Left lung (tissue), 10 donors: Measurements from ENCODE around the gene C9orf50. TPM values are rescaled to one million over a fixed set of nuclear protein-coding genes. Genes with fewer than 3 reads are reported as not detected.

ENCODE experiments used
- ATAC-seq: fragments of 200-7000 bp; cut with Tn5 transposase; one replicate; pipeline ENCODE4 v1.9.1; 2020; ENCODE audit warnings: moderate library complexity
- DNase-seq, 4 donors: peaks; one replicate each; pipeline ENCODE4 v3.0.0-alpha.2; 2013 to 2020
- H3K27ac ChIP-seq, 2 donors: fragments of 200-600 bp; sonication (generic) in 1 of 2; one replicate each; pipeline versions ENCODE4 v1.5.0 to v1.8.0; 2020 to 2021
- H3K27me3 ChIP-seq, 2 donors: fragments of 200-600 bp; sonication (generic) in 1 of 2; one replicate each; pipeline versions ENCODE4 v1.5.0 to v1.8.0; 2020 to 2021
- H3K36me3 ChIP-seq, 2 donors: fragments of 200-600 bp; sonication (generic) in 1 of 2; one replicate each; pipeline versions ENCODE4 v1.5.0 to v1.8.0; 2020 to 2021
- H3K4me1 ChIP-seq, 2 donors: fragments of 200-600 bp; one replicate each; pipeline ENCODE4 v1.8.0; 2021
- H3K4me3 ChIP-seq, 2 donors: fragments of 200-600 bp; sonication (generic) in 1 of 2; one replicate each; pipeline versions ENCODE4 v1.5.0 to v1.8.0; 2020 to 2021; ENCODE audit warnings: mild to moderate bottlenecking in 1 of 2
- H3K9me3 ChIP-seq, 2 donors: fragments of 200-600 bp; sonication (generic) in 1 of 2; one replicate each; pipeline versions ENCODE4 v1.5.0 to v1.8.0; 2020 to 2021
- CTCF ChIP-seq, 2 donors: fragments of 200-600 bp; sonication (generic) in 1 of 2; IDR thresholded peaks; one replicate each; pipeline versions ENCODE4 v1.5.0 to v1.8.0; 2021; ENCODE audit warnings: antibody characterized with exemption in 2 of 2
- intact Hi-C, 2 donors: fragments of 100-400 bp; cut with DNase I; formaldehyde crosslinking; loops; one replicate each; pipeline versions ENCODE4 v1.11.2 to v1.14.2; 2022
- polyA plus RNA-seq, 6 donors: library from polyadenylated mRNA; unstranded; fragments of 120-200 nt; gene quantifications; one replicate each; pipeline ENCODE4 v1.2.1, GENCODE V29; 2013; ENCODE audit not compliant: insufficient read length in 6 of 6
- total RNA-seq, 2 donors: library from RNA; stranded (reverse); fragmentation: NEBNext Ultra II Directional; extraction: Animal tissue kit (Norgen Biotek cat#: 25700); gene quantifications; one replicate each; pipeline ENCODE4 v1.2.1, GENCODE V29; 2021
- donor health status: DM: no; HTN: yes; CAD: no.
- donor health status: DM: no; HTN: no; CAD: no.

The C9orf50 gene
- total and polyA plus RNA-seq, 8 donors: 0.18 to 0.51 (median 0.44) TPM; not detected in 2

DNA sequence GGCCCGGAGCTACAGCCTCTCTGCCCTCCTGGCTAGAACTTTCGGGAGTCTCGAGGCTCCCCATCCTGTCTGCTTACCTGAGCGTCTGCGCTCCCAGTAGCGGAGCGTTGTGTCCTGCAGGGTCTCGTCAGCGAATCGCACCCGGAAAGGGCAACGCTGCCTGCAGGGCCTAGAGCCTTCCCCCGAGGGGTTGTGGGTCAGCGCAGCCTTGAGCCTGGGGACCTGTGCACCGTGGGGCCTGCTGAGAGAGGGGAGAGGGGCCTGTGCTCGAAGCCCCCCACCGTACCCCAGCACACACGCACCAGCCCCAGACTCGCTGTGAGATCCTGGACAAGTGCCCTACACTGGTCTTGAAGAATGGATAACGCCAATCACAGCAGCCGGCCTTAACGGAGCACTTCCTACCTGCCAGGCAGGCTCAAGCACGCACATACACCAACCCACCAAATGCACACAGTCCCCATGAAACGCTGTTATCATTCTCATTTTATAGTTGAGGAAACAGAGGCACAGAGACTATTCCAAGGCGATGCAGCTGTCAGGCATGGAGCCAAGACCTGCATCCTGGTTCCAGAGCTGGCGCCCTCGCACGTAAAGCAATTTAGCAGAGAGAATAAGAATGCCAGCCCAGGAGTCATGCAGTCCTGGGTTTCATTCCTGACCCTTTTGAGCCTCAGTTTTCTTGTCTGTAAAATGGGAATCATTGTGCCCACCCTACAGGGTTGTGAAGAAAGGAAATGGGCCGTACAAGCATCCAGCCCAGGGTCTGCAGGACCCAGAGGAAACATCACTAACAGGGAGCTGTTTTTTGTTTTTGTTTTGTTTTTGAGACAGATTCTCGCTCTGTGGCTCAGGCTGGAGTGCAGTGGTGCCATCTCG, 5.3 kb downstream of the C9orf50 start:
- Histone ChIP-seq H3K9me3 (no peaks in the 10 kb centered on the region), H3K27me3 (peaks cover 0 to 33% of the 10 kb centered on the region in 2 donors), H3K36me3 (no peaks in the 10 kb centered on the region), H3K4me3 (no peak overlapping the region), H3K4me1 (peaks cover 17 to 21% of the 10 kb centered on the region in 2 donors), H3K27ac (no peak overlapping the region)
- intact Hi-C loops: loop anchor here (10.0 kb wide), 2 partner anchors 441 to 471 kb away; partner anchors contain the start of gene IER5L (in 1 of the 2)
- DNase-seq: peak in 1 of 4 donors; percentile 77
- no peak for TF ChIP-seq CTCF (IDR thresholded peaks at IDR 0.05)
- ATAC-seq: no peak

DNA sequence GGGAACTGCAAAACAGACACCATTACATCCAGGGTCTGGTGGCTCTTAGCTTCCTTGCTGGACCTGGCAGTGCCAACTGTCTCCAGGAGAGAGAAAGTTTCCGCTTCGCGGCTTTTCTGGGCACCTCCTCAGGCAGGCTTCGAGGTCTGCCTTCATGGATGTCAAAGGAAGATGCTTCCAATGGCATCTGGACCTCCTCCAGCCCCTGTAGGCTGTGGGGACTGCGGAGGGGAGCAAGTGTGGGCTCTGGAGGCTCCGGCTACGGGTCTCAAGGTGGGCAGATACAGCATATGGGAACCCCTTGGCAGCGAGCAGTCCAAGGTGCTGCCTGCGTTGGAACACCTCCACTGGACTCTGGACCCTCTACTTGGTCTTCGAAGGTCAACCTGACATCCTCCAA, 6.0 kb downstream of the C9orf50 start:
- TF ChIP-seq CTCF (IDR thresholded peaks at IDR 0.05): no peak
- intact Hi-C loops: loop anchor here (5.0 to 10.0 kb wide), 3 partner anchors 440 to 478 kb away; partner anchors contain the start of gene IER5L (in 1 of the 2)
- peaks cover 14 to 17% of the 10 kb centered on the region in 2 donors for H3K4me1 ChIP-seq
- no peak overlapping the region for H3K4me3 ChIP-seq
- no peaks in the 10 kb centered on the region for H3K9me3 ChIP-seq
- no peaks in the 10 kb centered on the region for H3K36me3 ChIP-seq
- peak in 1 of 4 donors; percentile 52 for DNase-seq
- no peak for ATAC-seq
- H3K27ac ChIP-seq: no peak overlapping the region
- peaks cover 0 to 25% of the 10 kb centered on the region in 2 donors for H3K27me3 ChIP-seq

DNA sequence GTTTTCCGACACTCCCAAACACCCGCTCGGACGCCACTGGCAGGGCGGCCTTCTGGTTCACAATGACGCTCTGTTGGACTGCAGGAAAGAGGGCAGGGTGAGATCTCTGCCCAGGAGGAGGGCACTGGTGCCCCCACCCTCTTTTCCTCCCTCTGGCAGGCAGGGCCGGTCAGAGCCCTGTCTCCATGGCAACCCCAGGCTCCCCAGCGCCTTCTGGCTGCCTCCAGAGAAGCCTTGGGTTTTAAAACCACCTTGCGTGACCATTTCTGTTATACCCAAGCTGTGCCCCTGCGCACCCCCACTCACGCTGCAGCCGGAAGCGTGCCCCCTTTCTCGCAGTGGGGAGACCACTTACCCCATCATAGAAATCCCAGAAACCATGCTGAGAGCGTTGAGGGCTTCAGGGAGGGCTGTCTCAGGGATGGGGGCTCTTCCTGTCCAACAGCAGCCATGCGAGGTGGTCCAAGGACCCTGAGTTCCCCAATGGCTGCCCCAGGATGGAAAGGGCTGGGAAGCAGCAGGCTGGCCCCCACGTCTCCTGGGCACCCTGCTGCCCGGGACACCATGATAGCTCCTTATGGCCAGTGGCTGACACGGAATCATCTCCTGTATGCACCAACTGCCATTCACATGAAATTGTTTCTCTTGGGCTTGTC, 7.3 kb downstream of the C9orf50 start:
- no peak overlapping the region for H3K27ac ChIP-seq
- no peaks in the 10 kb centered on the region for H3K36me3 ChIP-seq
- no peaks in the 10 kb centered on the region for H3K9me3 ChIP-seq
- DNase-seq (peak in 1 of 4 donors; percentile 50), ATAC-seq (no peak)
- intact Hi-C loops: loop anchor here (5.0 to 10.0 kb wide), 3 partner anchors 439 to 476 kb away; partner anchors contain the start of gene IER5L (in 1 of the 2)
- no peak for TF ChIP-seq CTCF (IDR thresholded peaks at IDR 0.05)
- H3K27me3 ChIP-seq: peaks cover 0 to 13% of the 10 kb centered on the region in 2 donors
- no peak overlapping the region for H3K4me3 ChIP-seq
- H3K4me1 ChIP-seq: peaks cover 8 to 25% of the 10 kb centered on the region in 2 donors

- no peaks in the 10 kb centered on the region for H3K9me3 ChIP-seq
- no peak overlapping the region for H3K4me3 ChIP-seq
- ATAC-seq: no peak
- H3K36me3 ChIP-seq: no peaks in the 10 kb centered on the region
- DNase-seq: peak in 1 of 4 donors; percentile 65
- TF ChIP-seq CTCF (IDR thresholded peaks at IDR 0.05): no peak
- H3K4me1 ChIP-seq: peaks cover 11 to 32% of the 10 kb centered on the region in 2 donors
- no peak overlapping the region for H3K27ac ChIP-seq
- H3K27me3 ChIP-seq: peaks cover 0 to 11% of the 10 kb centered on the region in 2 donors
- intact Hi-C loops: loop anchor here (5.0 to 10.0 kb wide), 3 partner anchors 438 to 476 kb away; partner anchors contain the start of gene IER5L (in 1 of the 2)
These were observed 7.9 kb downstream of the C9orf50 start for GRCh38 chr9:129612815-129613519.
